Measurements from ENCODE around the gene PPIP5K1.

- TF ChIP-seq EZH2 (IDR thresholded peaks at IDR 0.05) (no peak), POLR2AphosphoS5 (IDR thresholded peaks at IDR 0.05; ENCODE audit: borderline replicate concordance, low read depth, low read length) (no peak), FOXP2 (optimal IDR thresholded peaks at IDR 0.05; ENCODE audit: control extremely low read depth, extremely low read length, insufficient read depth) (no peak)
These were observed 62.0 kb downstream of the PPIP5K1 start for GRCh38 chr15:43527802-43528541.
